Measurements from ENCODE around the gene PDSS2.
"Not testable (repeated sequence)": the region's sequence is repeated elsewhere in the genome, so short reads cannot be mapped to it uniquely, and the experiment has no call there.

The PDSS2 gene

GRCh38 chr6:107329063-107329860 lies 130.1 kb downstream of the PDSS2 start:
- in situ Hi-C loops (cut with HindIII; ENCODE audit: low sequenced_read_pairs) = no loop called here

GRCh38 chr6:107328081-107328480 lies 131.3 kb downstream of the PDSS2 start:
- in situ Hi-C loops (cut with HindIII; ENCODE audit: low sequenced_read_pairs) = no loop called here

GRCh38 chr6:107323133-107323785 lies 136.1 kb downstream of the PDSS2 start:
- in situ Hi-C loops (cut with HindIII; ENCODE audit: low sequenced_read_pairs) = no loop called here

- in situ Hi-C loops (cut with HindIII; ENCODE audit: low sequenced_read_pairs) = no loop called here
Observed at GRCh38 chr6:107321793-107322192, 137.6 kb downstream of the PDSS2 start.

- in situ Hi-C loops (cut with HindIII; ENCODE audit: low sequenced_read_pairs) = no loop called here
Observed at GRCh38 chr6:107319906-107320530, 139.3 kb downstream of the PDSS2 start.

- in situ Hi-C loops (cut with HindIII; ENCODE audit: low sequenced_read_pairs) = no loop called here
Observed at GRCh38 chr6:107318100-107318736, 141.1 kb downstream of the PDSS2 start.

- in situ Hi-C loops (cut with HindIII; ENCODE audit: low sequenced_read_pairs) = no loop called here
Observed at GRCh38 chr6:107315114-107315513, 144.2 kb downstream of the PDSS2 start.

GRCh38 chr6:107314531-107314939 lies 144.8 kb downstream of the PDSS2 start:
- in situ Hi-C loops (cut with HindIII; ENCODE audit: low sequenced_read_pairs) = no loop called here

- in situ Hi-C loops (cut with HindIII; ENCODE audit: low sequenced_read_pairs) = no loop called here
Observed at GRCh38 chr6:107313776-107314175, 145.6 kb downstream of the PDSS2 start.

GRCh38 chr6:107310362-107310761 lies 149.0 kb downstream of the PDSS2 start:
- in situ Hi-C loops (cut with HindIII; ENCODE audit: low sequenced_read_pairs) = no loop called here

GRCh38 chr6:107308677-107309076 lies 150.7 kb downstream of the PDSS2 start:
- in situ Hi-C loops (cut with HindIII; ENCODE audit: low sequenced_read_pairs) = no loop called here

GRCh38 chr6:107305994-107306393 lies 153.4 kb downstream of the PDSS2 start:
- in situ Hi-C loops (cut with HindIII; ENCODE audit: low sequenced_read_pairs) = not testable (repeated sequence)

- in situ Hi-C loops (cut with HindIII; ENCODE audit: low sequenced_read_pairs) = no loop called here
Observed at GRCh38 chr6:107305391-107305790, 154.0 kb downstream of the PDSS2 start.

GRCh38 chr6:107304421-107305025 lies 154.8 kb downstream of the PDSS2 start:
- in situ Hi-C loops (cut with HindIII; ENCODE audit: low sequenced_read_pairs) = no loop called here

GRCh38 chr6:107293350-107293749 lies 166.0 kb downstream of the PDSS2 start:
- in situ Hi-C loops (cut with HindIII; ENCODE audit: low sequenced_read_pairs) = no loop called here

- in situ Hi-C loops (cut with HindIII; ENCODE audit: low sequenced_read_pairs) = no loop called here
Observed at GRCh38 chr6:107292715-107293271, 166.6 kb downstream of the PDSS2 start.

- in situ Hi-C loops (cut with HindIII; ENCODE audit: low sequenced_read_pairs) = no loop called here
Observed at GRCh38 chr6:107290491-107290890, 168.9 kb downstream of the PDSS2 start.

- in situ Hi-C loops (cut with HindIII; ENCODE audit: low sequenced_read_pairs) = not testable (repeated sequence)
Observed at GRCh38 chr6:107289258-107289657, 170.1 kb downstream of the PDSS2 start.

- in situ Hi-C loops (cut with HindIII; ENCODE audit: low sequenced_read_pairs) = not testable (repeated sequence)
Observed at GRCh38 chr6:107285683-107286082, 173.7 kb downstream of the PDSS2 start.

GRCh38 chr6:107284805-107285204 lies 174.6 kb downstream of the PDSS2 start:
- in situ Hi-C loops (cut with HindIII; ENCODE audit: low sequenced_read_pairs) = no loop called here

GRCh38 chr6:107280791-107281190 lies 178.6 kb downstream of the PDSS2 start:
- in situ Hi-C loops (cut with HindIII; ENCODE audit: low sequenced_read_pairs) = no loop called here
